ENCODE data around the gene MED1. TPM values are rescaled to one million over a fixed set of nuclear protein-coding genes. Genes with fewer than 3 reads are reported as not detected.

Gene MED1
- total RNA-seq, 1 experiment from 2014 or later: 12.0 TPM

DNA sequence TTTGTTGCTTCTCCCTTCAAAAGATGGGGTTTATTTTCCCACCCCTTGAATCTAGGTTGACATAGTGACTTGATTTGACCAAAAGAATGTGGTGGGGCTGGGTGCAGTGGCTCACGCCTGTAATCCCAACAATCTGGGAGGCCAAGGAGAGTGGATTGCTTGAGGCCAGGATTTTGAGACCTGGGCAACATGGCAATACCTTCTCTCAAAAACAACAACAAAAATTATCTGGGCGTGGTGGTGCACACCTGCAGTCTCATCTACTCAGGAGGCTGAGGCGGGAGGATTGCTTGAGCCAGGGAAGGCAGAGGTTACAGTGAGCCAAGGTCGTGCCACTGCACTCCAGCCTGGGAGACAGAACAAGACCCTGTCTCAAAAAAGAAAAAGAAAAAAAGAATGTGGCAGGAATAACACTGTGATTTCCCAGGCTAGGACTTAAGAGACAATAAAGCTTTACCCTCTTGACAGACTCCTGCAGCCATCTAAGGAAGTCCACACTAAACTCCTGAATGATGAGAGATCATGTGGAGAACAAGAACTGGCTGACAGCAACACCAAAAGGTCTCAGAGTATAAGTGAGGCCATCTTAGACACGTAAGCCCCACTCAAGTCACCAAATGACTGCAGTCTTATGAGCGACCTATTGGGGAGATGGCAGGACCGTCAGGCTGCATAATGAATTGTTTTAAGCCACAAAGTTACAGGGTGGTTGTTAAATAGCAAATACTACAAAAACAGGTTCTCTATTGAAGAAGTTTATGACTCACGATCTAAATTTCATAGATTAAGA lies 86.6 kb downstream of the MED1 start:
- no peak for DNase-seq (ENCODE audit: low spot score)

DNA sequence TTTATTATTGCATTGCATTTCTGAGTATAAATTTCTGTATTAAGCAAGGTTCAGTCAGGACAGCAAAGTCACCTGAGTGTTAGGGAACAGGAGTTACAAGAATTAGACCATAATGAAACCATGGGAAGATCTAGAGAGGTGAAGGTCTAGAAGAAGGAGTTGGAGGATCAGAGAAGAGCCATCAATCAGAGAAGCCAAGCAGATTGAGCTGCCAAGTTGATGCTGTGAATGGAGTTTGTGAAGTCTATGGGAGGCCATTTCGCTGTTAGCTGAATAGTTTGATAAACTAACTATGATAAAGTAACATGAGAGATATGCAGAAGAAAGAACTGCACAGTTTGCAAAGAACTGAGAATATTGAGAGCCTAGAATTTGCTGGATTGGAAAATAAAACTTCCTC lies 90.0 kb downstream of the MED1 start:
- no peak for DNase-seq (ENCODE audit: low spot score)

DNA sequence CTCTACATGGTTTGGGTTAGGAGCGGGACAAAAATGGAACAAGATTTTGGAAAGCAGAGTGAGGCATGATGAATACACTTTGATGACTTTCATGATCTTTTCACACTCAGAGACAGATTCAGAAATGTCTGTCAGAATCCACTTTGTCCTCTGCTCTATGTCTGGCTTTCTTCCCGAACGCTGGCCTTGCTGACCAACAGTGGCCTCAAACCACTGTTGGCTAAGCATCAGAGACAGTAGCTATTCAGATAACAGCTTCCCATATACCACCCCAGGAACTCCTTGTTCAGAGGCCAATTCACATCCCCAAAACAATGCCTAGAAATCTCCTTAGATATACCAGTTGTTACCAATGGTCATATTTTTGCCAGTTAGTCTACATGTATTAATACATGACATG lies 90.5 kb downstream of the MED1 start:
- DNase-seq (ENCODE audit: low spot score): no peak

DNA sequence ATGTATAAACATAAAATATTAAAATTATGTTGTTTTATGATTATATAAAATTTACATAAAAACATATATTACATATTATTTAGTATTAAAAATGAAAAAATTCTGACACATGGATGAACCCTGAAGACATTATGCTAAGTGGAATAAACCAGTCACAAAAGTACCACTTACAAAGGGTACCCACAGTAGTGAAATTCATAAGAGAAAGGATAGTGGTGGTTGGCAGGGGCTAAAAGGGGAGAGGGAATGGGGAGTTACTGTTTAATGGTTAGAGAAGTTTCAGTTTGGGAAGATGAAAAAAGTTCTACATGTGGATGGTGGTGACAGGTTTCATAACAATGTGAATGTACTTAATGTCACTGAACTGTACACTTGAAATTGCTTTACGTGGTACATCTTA lies 91.1 kb downstream of the MED1 start:
- DNase-seq (ENCODE audit: low spot score): no peak

DNA sequence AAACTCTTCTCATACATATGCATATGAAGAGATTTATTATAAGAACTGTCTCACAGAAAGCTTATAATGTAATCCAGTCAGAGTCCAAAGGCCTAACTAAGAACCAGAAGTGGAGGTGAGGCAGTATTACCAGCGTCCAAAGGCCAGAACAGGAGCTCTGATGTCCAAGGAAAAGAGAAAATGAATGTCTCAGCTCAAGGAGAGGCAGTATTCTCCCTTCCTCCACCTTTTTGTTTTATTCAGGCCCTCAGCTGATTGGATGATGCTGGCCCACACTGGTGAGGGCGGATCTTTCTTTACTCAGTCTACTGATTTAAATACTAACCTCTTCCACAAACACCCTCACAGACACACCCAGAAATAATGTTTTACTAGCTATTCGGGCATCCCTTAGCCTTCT lies 93.1 kb downstream of the MED1 start:
- DNase-seq (ENCODE audit: low spot score): no peak

DNA sequence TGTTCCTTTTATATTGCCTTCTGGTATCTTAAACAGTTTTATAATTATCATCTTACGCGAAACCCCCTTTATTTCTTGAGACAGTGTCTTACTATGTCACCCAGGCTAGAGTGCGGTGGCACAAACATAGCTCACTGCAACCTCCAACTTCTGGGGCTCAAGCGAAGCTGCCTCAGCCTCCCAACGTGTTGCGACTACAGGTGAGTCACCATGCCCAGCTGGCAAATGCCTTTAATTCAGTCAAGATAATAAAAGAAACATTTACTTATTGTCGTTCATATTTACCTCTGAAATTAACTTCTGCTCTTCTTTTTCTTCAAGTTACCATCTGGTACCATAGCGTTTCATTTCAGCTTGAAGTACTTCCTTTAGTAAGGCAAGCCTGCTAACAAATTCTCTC lies 93.6 kb downstream of the MED1 start:
- DNase-seq (ENCODE audit: low spot score): no peak

Other genes starting within 250 kb of the MED1 start
- gene STAC2, start 225.3 kb downstream of the MED1 start, total RNA-seq (2014; rRNA removed; shearing (Covaris generic)): 0.28 TPM in 1 of 2 replicates, not detected in the other
- gene FBXL20, start 49.6 kb downstream of the MED1 start, total RNA-seq (2014; rRNA removed; shearing (Covaris generic)): 3.3 and 4.7 TPM in 2 replicates
- 40.7 and 53.5 TPM in 2 replicates for gene CDK12, start 10.2 kb upstream of the MED1 start, total RNA-seq (2014; rRNA removed; shearing (Covaris generic))
- gene NEUROD2, start 156.7 kb upstream of the MED1 start, total RNA-seq (2014; rRNA removed; shearing (Covaris generic)): 0.13 TPM in 1 of 2 replicates, not detected in the other
- gene PPP1R1B, start 175.7 kb upstream of the MED1 start, total RNA-seq (2014; rRNA removed; shearing (Covaris generic)): 14.8 and 16.0 TPM in 2 replicates
- 50.8 and 54.2 TPM in 2 replicates for gene STARD3, start 185.9 kb upstream of the MED1 start, total RNA-seq (2014; rRNA removed; shearing (Covaris generic))
- gene TCAP, start 214.1 kb upstream of the MED1 start, total RNA-seq (2014; rRNA removed; shearing (Covaris generic)): 1.9 and 2.2 TPM in 2 replicates
- gene PNMT, start 217.2 kb upstream of the MED1 start, total RNA-seq (2014; rRNA removed; shearing (Covaris generic)): 0.25 and 0.65 TPM in 2 replicates
- 34.6 and 39.1 TPM in 2 replicates for gene PGAP3, start 236.8 kb upstream of the MED1 start, total RNA-seq (2014; rRNA removed; shearing (Covaris generic))
- 91.0 and 110 TPM in 2 replicates for gene ERBB2, start 248.8 kb upstream of the MED1 start, total RNA-seq (2014; rRNA removed; shearing (Covaris generic))